Measurements from ENCODE around the gene PCID2.
A peak's percentile ranks its signal among the peaks of the same experiment; 100 is the strongest.

Gene PCID2

DNA sequence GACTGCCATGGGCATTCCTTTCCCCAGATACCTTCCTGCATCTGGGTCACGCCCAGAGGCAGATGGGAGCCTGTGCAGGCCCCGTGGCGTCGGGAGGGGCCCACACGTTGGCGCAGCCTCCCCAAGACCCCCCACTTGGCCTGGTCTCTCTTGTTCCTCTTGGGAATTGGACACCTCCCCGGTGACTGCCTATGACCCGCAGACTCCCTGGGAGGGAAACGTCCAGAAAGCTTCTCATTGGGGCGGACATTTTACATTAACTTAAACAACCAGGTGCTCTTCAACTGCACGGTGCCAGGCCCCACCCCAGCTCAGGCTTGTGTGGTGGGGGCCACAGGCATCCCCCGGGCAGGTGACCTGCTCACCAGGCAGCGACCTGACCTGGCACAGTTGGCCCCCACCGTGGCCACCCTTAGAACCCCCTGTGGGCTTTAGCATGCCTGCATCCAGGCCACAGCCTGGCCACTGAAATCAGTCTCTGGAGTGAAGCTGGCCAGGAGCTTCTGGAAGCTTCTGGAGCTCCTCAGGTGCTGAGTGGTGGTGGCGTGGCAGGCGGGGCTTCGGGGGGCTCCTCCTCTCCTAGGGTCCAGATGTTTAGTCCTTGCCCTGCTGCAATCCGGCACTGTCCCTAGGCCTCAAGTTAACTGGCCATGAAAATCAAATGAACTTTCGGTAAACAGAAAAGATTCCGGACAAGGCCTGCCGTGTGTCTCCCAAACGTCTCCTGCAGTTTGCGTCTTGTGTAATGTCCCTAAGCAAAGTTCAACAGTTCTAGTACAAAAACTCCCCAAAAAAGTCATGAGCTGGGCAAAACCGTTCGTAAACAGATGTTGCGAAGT, 58.5 kb downstream of the PCID2 start:
- DNase-seq (ENCODE audit: low spot score), result no peak

DNA sequence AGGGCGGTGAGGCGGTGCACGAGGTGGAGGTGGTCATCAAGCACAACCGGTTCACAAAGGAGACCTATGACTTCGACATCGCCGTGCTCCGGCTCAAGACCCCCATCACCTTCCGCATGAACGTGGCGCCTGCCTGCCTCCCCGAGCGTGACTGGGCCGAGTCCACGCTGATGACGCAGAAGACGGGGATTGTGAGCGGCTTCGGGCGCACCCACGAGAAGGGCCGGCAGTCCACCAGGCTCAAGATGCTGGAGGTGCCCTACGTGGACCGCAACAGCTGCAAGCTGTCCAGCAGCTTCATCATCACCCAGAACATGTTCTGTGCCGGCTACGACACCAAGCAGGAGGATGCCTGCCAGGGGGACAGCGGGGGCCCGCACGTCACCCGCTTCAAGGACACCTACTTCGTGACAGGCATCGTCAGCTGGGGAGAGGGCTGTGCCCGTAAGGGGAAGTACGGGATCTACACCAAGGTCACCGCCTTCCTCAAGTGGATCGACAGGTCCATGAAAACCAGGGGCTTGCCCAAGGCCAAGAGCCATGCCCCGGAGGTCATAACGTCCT, 59.4 kb downstream of the PCID2 start:
- DNase-seq (ENCODE audit: low spot score), result no peak

DNA sequence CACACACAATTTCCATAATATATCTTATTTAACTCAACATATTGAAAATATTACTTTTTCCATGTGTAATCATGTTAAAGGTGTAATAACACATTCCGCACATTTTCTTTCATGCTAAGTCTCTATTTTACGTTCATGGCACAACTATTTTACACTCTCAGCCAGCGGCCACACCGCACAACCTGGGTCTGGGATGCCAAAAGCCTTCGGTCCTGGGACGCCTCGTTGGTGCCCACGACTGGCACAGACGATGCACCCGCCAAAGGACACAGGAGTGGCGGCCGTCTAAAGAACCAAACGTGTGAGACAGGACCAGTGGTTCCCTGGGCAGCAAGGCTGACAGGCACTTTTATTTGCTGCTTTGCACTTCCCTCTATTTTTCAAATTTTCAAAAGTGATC, 60.1 kb downstream of the PCID2 start:
- DNase-seq (ENCODE audit: low spot score), result no peak

DNA sequence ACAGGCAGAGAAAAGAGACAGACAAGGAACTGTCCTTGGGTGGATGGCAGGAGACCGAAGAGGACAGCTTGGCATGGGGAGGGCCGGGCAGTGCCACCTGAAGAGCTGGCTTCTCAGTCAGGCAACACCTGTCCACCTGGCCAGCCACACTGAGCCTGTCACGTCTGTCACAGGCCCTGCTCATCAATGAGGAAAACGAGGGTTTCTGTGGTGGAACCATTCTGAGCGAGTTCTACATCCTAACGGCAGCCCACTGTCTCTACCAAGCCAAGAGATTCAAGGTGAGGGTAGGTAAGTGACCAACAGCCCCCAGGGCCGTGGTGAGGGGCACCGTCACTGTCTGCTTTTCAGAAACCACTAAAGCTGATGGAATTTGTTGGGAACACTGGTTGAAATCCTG, 61.3 kb downstream of the PCID2 start:
- no peak for DNase-seq (ENCODE audit: low spot score)

DNA sequence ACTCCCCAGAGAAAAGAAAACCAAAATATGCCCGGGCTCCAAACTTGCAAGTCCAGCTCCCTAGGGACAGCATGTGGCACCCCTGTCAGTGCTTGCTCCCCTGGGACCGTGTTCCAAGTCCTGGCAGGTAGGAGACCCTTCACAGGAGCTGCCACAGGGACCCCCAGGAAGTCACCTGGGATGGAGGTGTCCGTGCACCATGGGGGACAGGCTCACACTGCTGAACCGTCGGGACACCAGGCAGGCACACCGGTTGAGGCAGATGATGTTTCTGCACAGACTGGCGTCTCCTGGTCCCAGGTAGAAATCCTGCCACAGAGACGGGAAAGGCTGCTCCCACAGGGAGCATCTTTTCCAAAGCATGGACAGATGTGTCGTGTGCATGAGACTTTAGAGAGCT, 61.7 kb downstream of the PCID2 start:
- no peak for DNase-seq (ENCODE audit: low spot score)

DNA sequence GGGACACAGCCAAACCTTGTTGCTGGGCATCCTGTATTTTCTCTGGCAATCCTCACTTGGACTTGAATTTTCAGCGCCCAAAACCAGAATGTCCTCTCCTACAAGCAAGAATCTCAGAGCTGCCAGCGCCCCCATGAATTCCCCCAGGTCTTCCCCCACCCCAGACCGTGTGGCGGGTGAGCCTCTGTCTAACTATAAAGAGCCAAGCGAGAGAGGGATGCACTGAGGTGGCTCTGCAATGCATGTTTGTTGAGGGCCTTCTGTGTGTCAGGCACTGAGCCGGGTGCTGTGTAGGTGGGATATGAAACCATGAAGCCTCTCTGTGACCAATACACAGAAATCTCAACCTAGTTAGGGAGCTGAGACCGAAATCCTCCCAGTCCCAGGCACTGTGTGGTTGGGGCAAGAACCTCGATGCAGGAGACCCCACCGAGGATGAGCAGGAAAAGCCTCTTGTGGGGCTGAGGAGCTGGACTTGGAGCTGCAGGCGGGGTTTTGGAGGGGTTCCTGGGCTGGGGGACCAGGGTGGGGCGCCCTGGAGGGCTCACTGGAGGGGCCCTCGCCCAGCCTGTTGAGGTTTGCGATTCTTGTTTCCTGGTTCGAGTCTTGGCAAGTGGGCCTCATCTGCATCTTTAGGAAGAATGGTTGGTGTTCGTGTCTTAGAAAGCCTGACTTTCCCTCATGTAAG, 62.4 kb downstream of the PCID2 start:
- no peak for DNase-seq (ENCODE audit: low spot score)

DNA sequence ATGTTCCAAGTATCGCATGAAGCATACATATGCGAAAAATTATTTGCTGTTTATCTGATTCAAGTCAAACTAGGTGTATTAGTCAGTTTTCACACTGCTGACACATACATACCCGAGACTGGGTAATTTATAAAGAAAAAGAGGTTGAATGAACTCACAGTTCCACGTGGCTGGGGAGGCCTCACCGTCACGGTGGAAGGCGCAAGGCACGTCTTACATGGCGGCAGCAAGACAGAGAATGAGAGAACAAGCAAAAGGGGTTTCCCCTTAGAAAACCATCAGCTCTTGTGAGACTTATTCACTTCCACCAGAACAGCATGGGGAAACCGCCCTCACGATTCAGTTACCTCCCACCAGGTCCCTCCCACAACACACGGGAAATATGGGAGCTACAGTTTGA, 63.0 kb downstream of the PCID2 start:
- no peak for DNase-seq (ENCODE audit: low spot score)

DNA sequence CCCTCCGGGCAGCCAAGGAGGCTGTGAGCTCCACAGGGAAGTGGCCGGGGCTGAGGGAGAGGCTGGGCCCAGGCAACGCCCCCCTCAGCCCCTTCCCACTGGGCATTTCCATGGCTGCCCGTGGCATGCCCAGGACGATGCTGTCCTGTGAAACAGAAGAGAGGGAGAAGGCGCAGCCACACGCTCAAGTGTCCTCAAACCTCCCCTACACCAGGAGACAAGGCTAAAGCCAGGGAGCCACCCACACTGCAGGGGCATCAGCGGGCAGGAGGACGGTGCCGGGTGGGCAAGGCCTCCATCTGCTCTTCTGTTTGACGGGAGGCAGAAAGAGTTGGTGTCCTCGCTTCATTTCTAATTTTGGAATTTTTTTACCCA, 64.2 kb downstream of the PCID2 start:
- DNase-seq (ENCODE audit: low spot score), result no peak

DNA sequence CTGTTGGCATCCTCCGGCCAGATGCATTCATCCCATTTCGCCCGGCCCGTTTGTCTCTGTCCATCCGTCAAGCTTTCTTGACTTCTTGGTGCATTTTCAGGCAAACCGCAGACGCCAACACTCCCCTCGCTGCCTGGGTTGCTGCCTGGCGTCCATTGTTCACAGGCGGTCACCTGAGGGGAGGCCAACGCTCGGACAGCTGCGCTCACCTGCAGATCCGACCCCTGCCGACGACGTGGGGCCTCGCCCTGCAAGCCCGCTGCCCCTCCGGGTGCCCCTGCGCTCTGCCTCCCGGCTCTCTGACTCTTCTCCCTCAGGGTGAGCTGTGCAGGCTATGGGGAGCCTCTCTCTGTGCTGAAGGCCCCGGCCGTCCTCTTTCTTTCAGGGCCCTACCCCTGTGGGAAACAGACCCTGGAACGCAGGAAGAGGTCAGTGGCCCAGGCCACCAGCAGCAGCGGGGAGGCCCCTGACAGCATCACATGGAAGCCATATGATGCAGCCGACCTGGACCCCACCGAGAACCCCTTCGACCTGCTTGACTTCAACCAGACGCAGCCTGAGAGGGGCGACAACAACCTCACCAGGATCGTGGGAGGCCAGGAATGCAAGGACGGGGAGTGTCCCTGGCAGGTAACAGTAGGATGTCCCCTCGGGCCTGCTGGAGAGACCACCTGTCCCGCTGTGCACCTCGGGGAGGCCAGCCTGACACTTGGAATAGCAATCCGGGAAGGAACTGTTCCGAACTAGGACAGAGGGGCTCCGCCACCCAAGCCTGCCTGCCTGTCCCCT, 64.8 kb downstream of the PCID2 start:
- no peak for DNase-seq (ENCODE audit: low spot score)

DNA sequence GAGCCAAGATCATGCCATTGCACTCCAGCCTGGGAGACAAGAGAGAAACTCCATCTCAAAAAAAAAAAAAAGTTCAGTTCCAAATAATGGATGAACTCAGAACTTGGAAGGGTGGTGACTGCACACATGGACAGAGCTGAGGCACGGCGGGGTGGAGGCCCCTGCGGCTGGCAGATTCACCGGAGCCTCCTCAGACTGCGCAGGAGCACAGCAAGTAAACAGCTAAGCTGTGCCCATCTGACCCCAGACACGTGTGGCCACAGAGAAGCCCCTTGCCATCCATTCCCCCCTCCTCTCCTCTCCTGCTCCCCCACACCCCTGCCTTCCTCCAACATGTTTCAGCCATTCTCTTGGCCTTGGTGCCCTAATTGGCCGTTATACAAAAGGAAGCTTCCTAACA, 65.6 kb downstream of the PCID2 start:
- no peak for DNase-seq (ENCODE audit: low spot score)

DNA sequence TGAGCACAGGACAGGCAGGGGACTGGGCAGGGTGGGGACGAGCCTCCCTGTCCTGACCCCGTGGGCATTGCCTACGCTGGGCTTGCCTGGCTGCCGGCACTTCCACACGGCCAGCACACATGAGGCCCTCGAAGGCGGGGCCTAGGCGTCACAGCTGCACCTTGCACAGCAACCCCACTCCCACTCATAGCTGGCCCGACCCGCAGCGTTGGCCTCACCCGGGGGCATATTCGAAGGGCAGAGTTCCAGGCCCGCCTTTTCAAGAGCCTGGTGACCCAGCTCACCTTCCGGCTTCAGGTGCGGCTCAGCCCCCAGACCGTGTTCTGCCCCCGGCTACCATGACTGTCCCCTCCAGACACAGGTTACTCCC, 66.9 kb downstream of the PCID2 start:
- no peak for DNase-seq (ENCODE audit: low spot score)

DNA sequence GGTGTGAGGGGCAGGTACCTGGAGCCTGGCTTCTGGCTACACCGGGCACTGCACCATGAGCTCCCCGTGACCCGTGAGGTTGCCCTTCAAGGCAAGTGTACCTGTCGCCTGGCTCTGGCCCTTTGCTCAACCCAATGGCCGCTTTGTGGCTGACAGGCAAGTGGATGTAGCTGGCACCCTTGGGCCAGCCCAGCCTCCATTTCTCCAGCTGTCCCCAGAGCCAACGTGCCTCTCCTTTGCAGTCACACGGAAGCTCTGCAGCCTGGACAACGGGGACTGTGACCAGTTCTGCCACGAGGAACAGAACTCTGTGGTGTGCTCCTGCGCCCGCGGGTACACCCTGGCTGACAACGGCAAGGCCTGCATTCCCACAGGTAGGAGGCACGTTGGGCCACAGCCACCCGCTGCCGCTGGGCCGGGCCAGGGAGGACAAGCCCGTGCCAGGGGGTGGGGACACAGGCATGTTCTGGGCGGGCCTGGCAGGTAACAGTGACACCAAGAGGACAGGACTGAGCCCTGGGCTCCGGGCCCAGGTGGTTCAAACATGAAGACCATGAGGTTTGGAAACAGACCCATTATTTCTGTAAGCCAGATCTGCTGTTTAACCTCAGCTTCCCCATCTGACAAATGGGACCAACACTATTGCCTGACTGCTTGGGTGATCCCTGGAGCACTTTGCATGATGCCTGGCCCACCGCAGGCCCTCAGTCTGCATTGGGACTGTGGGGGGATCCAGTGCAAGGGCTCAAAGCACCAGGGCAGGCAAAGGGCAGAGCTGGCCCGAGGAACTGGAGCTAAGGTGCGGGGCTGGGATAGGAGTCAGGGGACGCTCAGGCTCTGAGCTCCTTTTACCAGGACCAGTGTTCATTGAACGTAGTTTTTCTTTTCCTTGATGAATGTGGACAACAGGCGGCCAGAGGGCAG, 67.5 kb downstream of the PCID2 start:
- DNase-seq (ENCODE audit: low spot score), result no peak

DNA sequence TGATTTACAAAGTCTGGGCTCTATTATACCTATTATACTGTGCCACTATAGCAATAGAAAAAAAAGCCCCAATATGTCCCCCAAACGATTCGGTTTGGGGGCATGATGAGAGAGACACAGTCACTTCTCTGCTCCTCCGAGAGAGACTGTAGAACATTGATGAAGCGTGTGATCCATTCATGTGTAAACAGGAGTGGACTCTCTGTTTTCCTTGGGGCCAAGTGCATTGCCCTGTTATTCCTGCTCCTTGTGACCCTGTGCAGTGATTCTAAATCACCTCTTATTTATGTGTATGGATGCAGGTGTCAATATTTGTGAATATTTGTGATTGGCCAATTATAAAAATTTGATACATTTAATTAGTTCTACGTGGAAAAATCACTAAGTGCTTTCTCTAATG, 68.9 kb downstream of the PCID2 start:
- DNase-seq (ENCODE audit: low spot score), result no peak

DNA sequence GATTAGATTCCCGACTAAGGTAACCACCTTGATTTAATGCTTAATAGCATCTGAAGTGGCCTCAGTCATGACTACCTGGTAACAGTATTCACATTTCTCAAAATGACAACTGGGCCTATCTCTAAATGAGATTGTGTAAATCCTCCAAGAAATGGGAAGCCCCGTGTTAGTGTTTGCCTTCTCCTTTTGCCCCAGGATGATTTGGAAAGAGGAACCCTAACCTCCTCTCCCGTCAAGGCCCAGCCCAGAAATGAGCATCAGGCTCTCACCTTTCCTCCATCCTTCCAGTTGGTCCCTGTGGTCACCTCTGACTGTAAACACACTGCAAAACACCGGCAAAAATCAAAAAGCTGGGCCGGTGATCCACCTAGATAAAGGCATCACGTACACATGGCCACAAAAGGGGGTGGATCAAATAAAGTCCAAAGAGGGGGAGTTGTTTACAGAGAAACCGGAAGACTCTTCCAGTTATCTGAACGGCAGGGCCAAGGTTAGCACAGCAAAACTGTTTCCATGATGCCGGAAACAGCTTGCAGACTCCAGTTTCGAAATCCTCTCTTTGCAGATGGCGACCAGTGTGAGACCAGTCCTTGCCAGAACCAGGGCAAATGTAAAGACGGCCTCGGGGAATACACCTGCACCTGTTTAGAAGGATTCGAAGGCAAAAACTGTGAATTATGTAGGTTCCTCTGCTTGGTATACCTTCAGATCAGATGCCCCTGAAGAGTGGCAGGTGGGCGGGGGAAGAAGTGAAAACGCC, 69.5 kb downstream of the PCID2 start:
- no peak for DNase-seq (ENCODE audit: low spot score)

DNA sequence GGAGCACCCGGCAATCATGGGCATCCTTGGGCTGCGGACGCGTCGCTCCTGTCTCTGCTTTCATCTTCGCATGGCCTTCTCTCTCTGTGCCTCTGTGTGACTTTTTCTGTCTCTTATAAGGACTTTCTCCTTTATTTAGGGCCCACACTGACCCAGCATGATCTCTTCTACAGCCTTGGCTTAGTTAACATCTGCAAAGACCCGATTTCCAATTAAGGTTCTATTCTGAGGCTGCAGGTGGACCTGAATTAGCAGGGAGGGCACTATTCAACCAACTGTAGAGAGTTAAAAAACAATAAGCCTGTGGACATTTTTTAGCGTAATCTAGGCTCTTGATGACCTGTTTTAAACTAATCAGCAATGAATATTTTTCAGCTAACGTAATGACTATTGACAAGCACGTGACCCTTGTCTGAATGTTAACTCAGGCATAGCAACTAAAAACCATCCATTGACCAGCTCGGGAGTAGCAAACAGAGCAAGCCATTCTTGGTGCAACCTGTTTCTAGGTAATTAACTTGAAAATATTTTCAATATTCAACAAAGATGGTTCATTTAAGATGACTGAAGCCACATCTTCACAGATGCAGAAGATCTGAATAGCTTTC, 70.7 kb downstream of the PCID2 start:
- DNase-seq (ENCODE audit: low spot score), result peak; percentile 51

DNA sequence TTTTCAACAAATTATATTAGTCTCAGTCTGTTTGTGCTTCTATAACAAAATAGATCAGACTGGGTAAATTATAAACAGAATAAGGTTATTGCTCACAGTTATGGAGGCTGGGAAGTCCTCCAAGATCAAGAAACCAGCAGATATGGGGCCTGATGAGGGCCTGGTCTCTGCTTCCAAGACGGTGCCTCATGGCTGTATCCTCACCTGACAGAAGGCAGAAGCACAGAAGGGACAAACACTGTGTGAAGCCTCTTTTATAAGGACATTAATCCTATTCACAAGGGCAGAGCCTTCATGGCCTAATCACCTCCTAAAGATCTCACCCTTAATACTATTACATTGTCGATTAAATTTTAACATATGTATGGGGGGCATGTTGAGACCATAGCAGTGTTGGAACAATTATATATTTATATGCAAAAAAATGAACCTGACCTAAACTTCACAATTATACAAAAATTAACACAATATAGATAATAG, 73.1 kb downstream of the PCID2 start:
- no peak for DNase-seq (ENCODE audit: low spot score)

DNA sequence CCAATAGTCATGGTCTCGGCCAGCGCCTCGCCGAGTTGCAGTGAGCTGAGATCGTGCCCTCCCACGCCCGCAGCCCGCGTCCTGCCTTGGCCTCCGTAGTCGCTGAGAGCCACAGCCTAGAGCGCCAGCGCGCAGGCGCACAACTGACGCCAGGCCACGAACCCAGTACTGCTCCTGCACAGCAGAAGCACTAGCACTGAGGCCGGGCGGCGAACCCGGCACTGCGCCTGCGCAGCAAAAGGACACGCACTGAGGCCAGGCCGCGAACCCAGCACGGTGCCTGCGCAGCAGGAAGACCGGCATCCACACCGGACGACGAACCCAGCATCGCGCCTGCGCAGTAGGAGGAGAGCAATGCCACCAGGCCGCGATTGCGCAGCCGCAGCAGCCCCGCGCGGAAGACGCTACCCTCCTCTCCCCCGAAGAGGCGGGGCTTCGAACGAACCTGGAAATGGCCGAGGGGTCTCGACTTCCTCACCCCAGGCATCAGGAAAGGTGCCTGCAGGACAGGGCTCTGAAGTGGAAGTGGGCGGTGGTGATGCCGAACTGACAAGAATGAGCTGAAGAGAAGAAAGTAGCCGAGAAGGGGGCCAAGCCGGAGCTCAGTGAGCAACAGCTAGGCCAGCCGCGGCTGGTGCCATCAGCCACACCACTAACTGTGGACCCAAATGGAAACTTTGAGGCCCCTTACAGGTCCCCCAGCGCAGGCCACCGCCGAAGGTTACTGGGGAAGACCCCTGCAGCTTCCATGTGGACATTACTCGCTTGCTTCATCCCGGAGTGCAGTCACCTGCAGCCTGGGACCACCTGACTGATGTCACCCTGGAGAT, 78.3 kb downstream of the PCID2 start:
- no peak for DNase-seq (ENCODE audit: low spot score)

DNA sequence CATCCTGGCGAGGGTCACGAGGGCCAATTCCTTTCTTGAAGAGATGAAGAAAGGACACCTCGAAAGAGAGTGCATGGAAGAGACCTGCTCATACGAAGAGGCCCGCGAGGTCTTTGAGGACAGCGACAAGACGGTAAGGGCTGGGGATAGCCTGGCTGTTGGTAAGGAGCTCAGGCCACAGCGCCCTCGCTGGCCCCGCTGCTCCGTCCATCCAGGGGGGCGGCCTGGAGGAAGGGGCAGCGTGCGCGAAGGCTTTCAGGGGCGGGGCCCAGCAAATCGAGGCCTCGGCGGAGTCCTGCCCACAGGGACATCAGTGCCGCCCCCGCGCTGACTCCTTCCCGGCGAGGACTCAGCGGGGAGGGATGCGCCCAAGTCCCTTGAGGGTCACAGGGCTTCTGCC, 79.0 kb downstream of the PCID2 start:
- no peak for DNase-seq (ENCODE audit: low spot score)

Data from kidney tubule cell (primary cell).